Coronary artery (tissue), 2 donors: Measurements from ENCODE around the gene KIF26B.
A peak's percentile ranks its signal among the peaks of the same experiment; 100 is the strongest.
"Not testable (repeated sequence)": the region's sequence is repeated elsewhere in the genome, so short reads cannot be mapped to it uniquely, and the experiment has no call there.

Source experiments
- DNase-seq: peaks from one replicate; pipeline ENCODE4 v3.0.0-alpha.2; 2017; ENCODE audit warnings: low spot score
- H3K27ac ChIP-seq, 2 donors: fragments of 200-600 bp; sonication (generic); one replicate each; pipeline ENCODE4 v1.5.1; 2016 to 2019
- H3K4me3 ChIP-seq: fragments of 200-600 bp; sonication (generic); 2 replicates; pipeline ENCODE4 v1.5.1; 2016; ENCODE audit warnings: mild to moderate bottlenecking, moderate library complexity
- TF ChIP-seq, protein P1 (sequence below): fragments of 200-600 bp; sonication (generic); IDR thresholded peaks from one replicate; pipeline ENCODE4 v1.5.1; 2019; ENCODE audit warnings: antibody characterized with exemption

KIF26B gene

DNA sequence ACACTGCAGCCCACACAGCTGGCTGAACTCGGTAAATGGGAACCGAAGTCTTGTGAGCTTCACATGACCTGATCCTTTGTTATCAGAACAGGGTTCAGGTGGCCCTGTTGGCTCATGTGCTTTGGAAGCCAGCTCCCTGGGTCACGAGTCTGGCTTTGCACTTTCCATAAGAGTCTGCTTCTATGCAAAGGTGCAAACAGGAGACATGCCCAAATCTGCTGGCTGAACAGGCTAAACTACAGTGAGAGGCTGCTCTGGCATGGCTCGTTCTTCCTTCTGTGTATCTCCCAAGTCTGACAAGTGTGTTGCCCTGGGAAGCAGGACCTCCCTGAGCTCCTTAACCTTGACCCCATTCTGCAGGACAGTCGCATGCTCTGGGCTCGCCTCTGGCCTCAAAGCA lies 549.6 kb downstream of the KIF26B start:
- no peak overlapping the region for H3K27ac ChIP-seq
- TF ChIP-seq, protein P1, sequence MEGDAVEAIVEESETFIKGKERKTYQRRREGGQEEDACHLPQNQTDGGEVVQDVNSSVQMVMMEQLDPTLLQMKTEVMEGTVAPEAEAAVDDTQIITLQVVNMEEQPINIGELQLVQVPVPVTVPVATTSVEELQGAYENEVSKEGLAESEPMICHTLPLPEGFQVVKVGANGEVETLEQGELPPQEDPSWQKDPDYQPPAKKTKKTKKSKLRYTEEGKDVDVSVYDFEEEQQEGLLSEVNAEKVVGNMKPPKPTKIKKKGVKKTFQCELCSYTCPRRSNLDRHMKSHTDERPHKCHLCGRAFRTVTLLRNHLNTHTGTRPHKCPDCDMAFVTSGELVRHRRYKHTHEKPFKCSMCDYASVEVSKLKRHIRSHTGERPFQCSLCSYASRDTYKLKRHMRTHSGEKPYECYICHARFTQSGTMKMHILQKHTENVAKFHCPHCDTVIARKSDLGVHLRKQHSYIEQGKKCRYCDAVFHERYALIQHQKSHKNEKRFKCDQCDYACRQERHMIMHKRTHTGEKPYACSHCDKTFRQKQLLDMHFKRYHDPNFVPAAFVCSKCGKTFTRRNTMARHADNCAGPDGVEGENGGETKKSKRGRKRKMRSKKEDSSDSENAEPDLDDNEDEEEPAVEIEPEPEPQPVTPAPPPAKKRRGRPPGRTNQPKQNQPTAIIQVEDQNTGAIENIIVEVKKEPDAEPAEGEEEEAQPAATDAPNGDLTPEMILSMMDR = no peak
- no peak overlapping the region for H3K4me3 ChIP-seq
- peak; percentile 62 for DNase-seq

DNA sequence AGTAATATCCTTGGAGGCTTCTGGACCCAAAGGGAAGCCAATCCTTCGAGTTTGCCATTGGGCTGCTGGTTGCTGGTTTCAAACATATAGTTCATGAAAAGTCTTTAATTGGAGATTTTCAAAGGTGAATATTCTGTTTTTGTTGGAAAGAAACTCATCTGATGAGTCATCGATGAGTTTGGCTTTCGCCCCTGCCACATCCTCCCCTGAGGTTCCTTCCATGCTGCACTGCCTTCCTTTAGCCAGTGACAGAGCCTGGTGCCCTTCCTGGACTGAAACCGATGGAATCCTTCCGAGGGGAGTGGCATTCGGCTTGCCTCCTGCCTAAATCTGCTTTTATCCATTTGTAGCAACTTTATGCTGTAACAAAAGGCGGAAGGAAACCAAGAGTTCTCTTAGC lies 550.0 kb downstream of the KIF26B start:
- TF ChIP-seq, protein P1 = no peak
- no peak for DNase-seq
- Histone ChIP-seq H3K27ac (no peak overlapping the region), H3K4me3 (no peak overlapping the region)

DNA sequence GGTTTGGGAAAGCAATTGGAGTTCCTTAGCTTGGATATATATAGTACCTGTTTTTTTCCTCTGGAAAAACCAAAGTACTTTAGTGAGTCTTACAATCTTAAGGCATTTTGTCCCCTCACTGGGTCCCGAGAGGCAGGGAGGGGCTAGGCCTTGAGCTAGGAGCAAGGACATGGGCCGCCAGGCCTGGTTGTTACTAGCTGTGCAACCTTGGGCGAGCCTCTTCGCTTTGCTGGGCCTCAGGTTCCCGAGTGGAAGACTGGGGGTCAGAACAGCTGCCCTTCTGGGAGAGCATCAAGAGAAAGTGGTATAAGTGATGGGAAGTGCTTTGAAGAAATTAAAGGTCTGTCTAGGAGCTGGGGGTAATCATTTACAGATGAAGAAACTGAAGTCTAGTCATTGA lies 553.2 kb downstream of the KIF26B start:
- DNase-seq = no peak
- TF ChIP-seq, protein P1 = no peak
- Histone ChIP-seq H3K4me3 (no peak overlapping the region), H3K27ac (no peak overlapping the region)

DNA sequence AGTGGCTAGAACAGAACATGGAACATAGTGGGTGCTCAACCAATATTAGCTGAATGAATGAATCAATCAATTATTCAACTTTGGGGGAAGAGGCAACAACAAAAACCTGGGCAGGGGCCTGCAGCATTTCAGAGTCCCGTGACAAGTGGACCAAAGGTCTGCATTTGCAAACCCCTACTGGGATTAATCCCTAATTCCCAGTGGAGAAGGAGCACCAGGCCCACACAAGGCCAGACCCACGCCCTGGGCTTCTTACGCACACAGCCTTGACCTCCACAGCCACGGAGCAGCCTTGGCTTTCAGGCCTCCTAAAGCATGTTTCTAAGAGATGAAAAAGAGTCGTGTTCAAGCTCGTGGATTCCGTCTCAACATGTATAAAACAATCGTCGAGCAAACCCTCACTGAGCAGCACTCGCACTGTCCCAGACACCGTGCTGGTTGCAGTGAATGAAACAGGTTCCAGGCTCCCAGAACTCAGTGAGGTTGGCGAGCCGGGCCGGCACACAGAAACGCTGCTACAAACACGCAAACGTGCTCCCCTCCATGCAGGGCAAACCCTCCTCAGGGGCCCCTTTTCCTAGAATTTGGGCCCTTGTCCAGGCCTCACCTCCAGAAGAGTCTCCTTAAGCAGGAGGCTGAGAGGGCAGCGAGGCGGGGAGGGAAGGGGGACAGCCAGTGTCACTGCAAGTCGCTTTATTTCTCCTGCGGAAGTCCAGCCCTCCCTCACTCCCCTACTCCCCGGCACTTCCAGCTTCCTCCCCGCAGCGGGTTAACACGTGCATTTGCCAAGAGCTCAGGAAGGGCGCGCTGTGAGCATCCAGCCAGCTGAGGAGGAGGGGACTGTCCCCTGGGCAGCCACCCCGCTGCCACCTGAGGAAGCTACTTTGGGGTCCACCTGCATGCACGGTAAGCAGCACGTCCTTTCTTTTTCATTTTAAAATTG lies 556.4 kb downstream of the KIF26B start:
- TF ChIP-seq, protein P1 = no peak
- no peak for DNase-seq
- no peak overlapping the region for H3K4me3 ChIP-seq
- no peak overlapping the region for H3K27ac ChIP-seq

DNA sequence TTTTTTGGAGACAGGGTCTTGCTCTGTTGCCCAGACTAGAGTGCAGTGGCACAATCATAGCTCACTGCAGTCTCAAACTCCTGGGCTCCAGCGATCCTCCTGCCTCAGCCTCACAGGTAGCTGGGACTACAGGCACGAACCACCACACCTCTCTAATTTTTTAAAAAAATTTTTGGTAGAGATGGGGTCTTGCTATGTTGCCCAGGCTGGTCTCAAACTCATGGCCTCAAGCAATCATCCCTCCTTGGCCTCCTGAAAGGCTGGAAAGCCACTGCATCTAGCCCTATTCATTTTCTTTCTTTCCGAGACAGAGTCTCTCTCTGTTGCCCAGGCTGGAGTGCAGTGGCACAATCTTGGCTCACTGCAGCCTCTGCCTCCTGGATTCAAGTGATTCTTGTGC lies 559.2 kb downstream of the KIF26B start:
- DNase-seq, H3K4me3 ChIP-seq, H3K27ac ChIP-seq: not testable (repeated sequence)

DNA sequence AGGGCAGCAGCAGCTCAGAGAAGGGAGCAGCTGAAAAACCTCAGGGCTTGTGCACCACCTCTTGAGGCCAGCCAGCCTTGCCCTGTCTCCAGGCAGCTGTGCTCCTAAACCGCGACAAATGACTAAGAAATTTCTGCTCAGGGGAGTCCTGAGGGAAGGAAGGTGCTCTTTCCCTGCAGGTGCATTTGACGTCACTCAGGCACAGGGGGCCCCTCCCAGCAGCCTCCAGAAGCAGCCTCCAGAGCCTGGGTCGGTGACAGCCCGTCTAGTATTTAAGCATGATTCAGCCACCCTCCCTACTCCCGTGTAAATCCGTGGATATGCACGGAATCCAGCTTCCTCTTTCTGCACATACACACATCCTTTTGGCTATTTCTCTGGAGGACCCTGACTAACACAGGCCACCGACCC lies 560.5 kb downstream of the KIF26B start:
- Histone ChIP-seq H3K27ac (no peak overlapping the region), H3K4me3 (no peak overlapping the region)
- TF ChIP-seq, protein P1 = no peak
- DNase-seq = no peak

DNA sequence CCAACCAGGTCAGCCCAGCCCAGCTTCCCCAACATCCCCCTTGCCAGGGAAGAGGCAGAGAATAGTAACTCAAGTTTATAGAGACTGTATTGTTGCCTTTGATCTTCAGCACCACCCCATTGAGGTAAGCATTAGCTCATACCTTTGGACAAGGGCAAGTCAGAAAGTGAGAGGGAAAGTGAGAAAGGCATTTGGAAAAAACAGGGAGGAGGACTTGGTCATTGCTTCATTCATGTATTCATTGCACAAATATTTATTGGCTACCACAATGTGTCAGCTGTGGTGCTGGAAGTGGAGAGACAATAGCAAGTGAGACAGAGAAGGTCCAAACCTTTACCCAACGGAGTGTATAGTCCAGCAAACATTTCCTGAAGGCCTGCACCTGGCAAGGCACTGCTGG lies 561.2 kb downstream of the KIF26B start:
- DNase-seq = no peak
- H3K4me3 ChIP-seq = no peak overlapping the region
- H3K27ac ChIP-seq = no peak overlapping the region
- TF ChIP-seq, protein P1 = no peak
